ENCODE data around the gene VPS36. TPM values are rescaled to one million over a fixed set of nuclear protein-coding genes. Genes with fewer than 3 reads are reported as not detected.
A peak's percentile ranks its signal among the peaks of the same experiment; 100 is the strongest.

VPS36 gene
- total and polyA plus RNA-seq, 10 of the 15 experiments (the other 5 are each of a cell fraction or from before 2014, with no cell fraction given): 10.3 to 29.0 (median 23.9) TPM

GRCh38 chr13:52450012-52450792 is at the start of gene VPS36 (continued):
- TF ChIP-seq CTCF (IDR thresholded peaks at IDR 0.05 in 2 of 3, conservative IDR thresholded peaks at IDR 0.05 in 1 of 3; ENCODE audit: control insufficient read depth in 2 of 3, extremely low read depth in 1 of 3, insufficient read depth in 1 of 3, low read depth in 3 of 3, low read length in 3 of 3): peak; percentile 92 to 100 (median 99)
- TF ChIP-seq MLLT1 (IDR thresholded peaks at IDR 0.05): no peak
- peak; percentile 74; the same call in 1 of the 2 replicates for TF ChIP-seq RBBP5 (conservative IDR thresholded peaks at IDR 0.05)
- TF ChIP-seq PBX3 (IDR thresholded peaks at IDR 0.05; ENCODE audit: insufficient replicate concordance, low read depth, low read length): no peak
- no peak for TF ChIP-seq STAT1 (conservative IDR thresholded peaks at IDR 0.05)
- no peak; the same call in 1 of the 2 replicates for TF ChIP-seq NR2C1 (IDR thresholded peaks at IDR 0.05)
- peak; percentile 71; the same call in 1 of the 2 replicates for TF ChIP-seq TCF3 (IDR thresholded peaks at IDR 0.05; ENCODE audit: borderline replicate concordance, insufficient read depth, low read depth, low read length)
- peak; percentile 70 for TF ChIP-seq ZBTB11 (CRISPR knock-in tag; IDR thresholded peaks at IDR 0.05)
- TF ChIP-seq GATAD2B (conservative IDR thresholded peaks at IDR 0.05; ENCODE audit: low read depth): peak; percentile 99
- TF ChIP-seq ZBTB33 (IDR thresholded peaks at IDR 0.05): no peak
- TF ChIP-seq NFXL1 (IDR thresholded peaks at IDR 0.05; ENCODE audit: borderline replicate concordance): 0 out of 2 replicates have a peak, but pooled peaks have one; percentile 77
- peak; percentile 82 for TF ChIP-seq CREB1 (IDR thresholded peaks at IDR 0.05; ENCODE audit: low read depth)
- TF ChIP-seq CBX5 (IDR thresholded peaks at IDR 0.05; ENCODE audit: low read depth): peak; percentile 60; the same call in 1 of the 2 replicates
- TF ChIP-seq E2F8 (IDR thresholded peaks at IDR 0.05; ENCODE audit: low read depth, partially characterized antibody): no peak

Measured in GM12878 (cell line).